Dedifferentiated amniotic fluid mesenchymal stem cell (primary cell): ENCODE results near the gene ACADL.

Experiments
- DNase-seq: peaks from one replicate; pipeline ENCODE4 v3.0.0-alpha.2; 2016; ENCODE audit errors: extremely low spot score

The ACADL gene

GRCh38 chr2:210224941-210225672 is at the start of gene ACADL:
ACADL (minus strand) TSS chr2:210225447; CDS start chr2:210225263, 184 bp downstream.
- no peak for DNase-seq

DNA sequence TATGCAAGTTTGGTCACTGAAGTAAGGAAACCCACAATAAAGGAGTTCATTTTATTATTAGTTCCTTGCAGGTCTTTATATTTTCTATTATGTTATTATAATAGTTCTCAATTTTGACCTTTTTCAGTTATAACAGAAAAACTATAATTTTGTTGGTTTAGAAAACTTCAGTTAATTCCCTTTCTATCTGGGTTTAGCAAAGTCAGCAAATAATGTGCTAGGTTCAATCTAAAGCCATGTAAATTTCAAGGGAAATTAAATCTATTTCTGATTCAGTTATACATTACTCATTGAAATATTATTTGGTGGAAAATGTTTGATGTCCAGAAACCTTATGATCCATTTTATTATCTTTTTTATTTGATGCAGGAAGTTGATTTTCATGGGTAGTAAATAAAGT is 46.1 kb upstream of the ACADL start:
- DNase-seq = no peak

GRCh38 chr2:210269148-210269547 is 43.9 kb upstream of the ACADL start:
- no peak for DNase-seq

- no peak for DNase-seq
Measured at GRCh38 chr2:210268281-210268680, 43.0 kb upstream of the ACADL start.

DNA sequence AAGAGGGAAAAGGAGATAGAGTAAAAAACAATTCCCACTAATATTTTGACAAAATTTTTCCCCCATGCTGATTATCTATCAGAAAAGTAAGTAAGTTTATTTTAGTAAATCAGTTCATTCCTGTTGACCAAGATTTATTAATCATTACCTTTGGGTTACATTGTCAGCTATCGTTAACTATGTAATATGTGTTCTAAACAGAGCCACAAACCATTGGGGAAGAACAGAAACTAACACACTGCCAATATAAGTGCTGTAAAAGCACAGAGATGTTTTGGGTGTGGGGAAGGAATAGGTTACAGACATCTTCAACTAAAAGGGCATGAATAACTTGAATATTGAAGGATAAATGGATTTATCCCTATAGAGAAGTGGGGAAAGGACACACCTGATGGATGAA is 42.5 kb upstream of the ACADL start:
- DNase-seq = no peak

DNA sequence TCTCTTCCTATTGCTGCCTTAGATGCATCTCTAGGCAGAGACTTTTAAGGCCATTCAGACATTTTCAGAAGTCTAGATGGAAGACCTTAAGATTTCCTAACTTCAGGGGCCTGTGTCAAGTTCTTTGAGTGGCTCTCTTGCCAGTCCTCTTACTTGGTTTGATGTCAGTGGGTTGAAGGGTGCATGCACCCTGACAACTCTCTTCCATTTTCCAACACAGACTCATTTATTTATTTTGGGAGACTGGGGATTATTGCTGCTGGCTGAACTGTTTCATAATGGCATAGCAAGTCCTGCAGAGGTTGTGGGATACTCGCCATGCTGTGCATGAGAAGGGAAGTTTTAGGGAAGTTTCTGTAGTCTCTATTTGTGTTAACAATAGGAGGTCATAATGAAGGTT is 39.0 kb upstream of the ACADL start:
- no peak for DNase-seq

DNA sequence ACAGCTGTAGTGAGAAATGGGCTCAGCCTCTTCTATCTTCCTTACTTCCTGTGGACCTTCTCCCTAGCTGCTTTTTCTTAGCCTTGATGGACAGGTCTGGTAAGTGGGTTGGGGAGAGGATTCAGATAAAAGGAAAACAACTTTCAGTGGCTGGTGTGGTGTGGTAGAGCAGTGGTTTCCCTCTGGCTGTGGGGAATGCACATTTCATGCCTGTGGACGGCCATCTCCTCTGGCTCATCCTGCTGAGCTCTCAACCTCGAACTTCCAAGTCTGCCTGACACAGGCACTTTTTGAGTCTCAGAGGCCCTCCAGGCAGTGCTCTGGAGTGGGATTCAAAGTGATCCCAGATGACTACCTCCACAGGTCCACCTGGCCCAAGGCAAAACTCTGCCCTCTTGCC is 38.6 kb upstream of the ACADL start:
- DNase-seq = no peak

GRCh38 chr2:210262036-210262435 is 36.8 kb upstream of the ACADL start:
- DNase-seq = no peak

GRCh38 chr2:210259687-210260086 is 34.4 kb upstream of the ACADL start:
- no peak for DNase-seq

- DNase-seq = no peak
Measured at GRCh38 chr2:210252699-210253606, 27.7 kb upstream of the ACADL start.

DNA sequence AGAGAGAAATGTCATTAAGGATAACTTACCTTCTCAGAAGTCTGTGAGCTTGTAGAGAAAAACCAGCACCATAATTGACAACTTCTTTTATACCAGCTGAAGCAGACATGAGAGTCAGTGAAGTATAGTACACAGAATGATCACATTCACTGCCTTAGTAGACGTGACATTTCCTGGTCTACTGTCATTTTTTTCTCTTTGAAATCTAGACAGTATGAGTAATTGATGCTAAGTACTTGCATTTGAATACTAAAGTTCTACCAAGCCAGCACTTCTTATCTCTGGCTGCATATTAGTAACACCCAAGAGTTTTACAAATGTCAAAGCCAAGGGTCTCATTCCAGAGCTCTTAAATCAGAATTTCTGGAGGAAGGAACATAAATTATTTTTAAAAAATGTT is 25.4 kb upstream of the ACADL start:
- DNase-seq = no peak

DNA sequence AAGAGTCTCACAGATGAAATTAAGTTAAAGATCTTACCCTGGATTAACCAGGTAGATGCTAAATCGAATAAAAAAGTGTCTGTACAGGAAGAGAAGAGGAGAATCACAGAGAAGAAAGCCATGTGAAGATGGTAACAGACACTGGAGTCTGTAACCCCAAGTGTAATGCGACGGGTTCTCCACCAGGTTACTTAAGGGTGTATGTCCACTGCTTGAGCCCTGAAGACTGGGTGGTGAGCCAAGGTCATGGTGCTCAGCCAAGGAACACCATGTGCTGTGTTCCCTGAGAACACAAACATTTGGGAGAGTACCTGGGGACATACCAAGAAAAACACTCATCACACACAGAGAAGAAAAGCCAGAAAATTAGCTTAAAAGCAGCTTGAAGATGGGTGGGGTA is 8.2 kb upstream of the ACADL start:
- no peak for DNase-seq

GRCh38 chr2:210230984-210231383 is 5.7 kb upstream of the ACADL start:
- no peak for DNase-seq

DNA sequence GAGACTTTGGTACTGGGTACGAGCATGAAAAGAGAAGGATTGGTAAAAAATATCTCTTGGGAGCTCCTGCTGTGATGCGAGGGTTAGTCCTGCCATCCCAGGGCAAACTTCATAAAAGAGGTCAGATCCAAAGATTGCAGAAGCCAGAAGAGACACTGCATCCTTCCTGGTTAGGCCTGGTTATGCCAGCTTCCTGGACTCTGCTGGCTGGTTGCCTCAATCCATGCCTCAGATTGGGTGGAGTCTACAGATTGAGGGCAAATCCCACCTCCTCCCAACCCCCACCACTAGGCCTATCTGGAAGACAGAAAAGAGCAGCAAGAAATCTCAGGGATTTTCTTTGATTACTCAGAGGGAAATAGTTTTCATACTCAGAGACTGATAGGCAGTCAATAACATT is 5.3 kb upstream of the ACADL start:
- DNase-seq = no peak

GRCh38 chr2:210228586-210228985 is 3.3 kb upstream of the ACADL start:
- DNase-seq = no peak

DNA sequence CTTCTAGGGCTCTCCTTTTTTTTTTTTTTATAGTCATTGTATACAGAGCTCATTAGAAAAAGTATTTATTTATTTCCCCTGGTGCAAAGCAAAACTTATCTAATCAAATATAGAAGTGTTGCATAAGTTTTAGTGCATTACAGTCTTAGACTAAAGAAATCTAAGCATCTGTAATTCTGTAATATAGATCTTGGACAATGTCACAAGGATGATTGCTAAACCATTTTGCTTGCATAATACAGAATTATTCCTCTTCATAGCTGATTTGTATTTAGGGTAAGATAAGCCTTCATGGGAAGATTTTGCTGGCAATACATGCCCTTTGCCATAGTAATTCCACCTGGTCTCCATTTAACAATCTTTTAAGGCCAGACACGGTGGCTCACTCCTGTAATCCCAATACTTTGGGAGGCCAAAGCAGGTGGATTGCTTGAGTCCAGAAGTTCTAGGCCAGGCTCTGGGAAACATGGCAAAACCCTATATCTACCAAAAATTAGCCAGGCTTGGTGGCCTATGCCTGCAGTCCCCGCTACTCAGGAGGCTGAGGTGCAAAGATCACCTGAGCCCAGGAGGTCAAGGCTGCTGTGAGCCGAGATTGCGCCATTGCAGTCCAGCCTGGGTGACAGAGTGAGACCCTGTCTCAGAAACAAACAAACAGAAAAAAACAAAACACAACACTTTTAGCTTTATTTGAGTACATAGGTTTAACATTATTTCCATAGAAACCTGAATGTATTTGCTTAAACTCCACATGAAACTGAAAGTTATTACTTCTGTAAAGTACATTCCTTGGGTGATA is 2.2 kb upstream of the ACADL start:
- DNase-seq = no peak

GRCh38 chr2:210226223-210226622 is 976 bp upstream of the ACADL start:
- DNase-seq = no peak

- no peak for DNase-seq
Measured at GRCh38 chr2:210224591-210224940, 681 bp downstream of the ACADL start.

GRCh38 chr2:210215120-210215519 is 10.1 kb downstream of the ACADL start:
- no peak for DNase-seq

- no peak for DNase-seq
Measured at GRCh38 chr2:210210185-210210584, 15.1 kb downstream of the ACADL start.

- DNase-seq = no peak
Measured at GRCh38 chr2:210207929-210208328, 17.3 kb downstream of the ACADL start.

DNA sequence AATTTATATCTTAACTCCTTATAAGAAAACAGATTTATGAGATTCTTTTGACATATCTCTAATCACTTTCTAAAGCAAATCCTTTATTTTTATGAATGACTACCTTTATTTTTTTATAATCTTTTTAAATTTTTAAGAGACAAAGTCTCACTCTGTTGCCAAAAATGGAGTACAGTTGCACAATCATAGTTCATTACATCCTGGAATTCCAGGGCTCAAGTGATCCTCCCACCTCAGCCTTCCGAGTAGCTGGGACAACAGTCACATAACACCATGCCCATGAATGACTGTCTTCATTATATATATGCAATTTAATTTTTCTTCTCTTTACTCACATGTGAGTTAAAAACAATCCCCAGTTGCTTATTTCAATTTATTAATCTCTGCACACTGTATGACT is 21.7 kb downstream of the ACADL start:
- DNase-seq = no peak
